Measurements from ENCODE around the gene SLC6A5.

Gene SLC6A5

GRCh38 chr11:20618083-20618482, 18.7 kb downstream of the SLC6A5 start:
- H3K36me3 ChIP-seq (replicated peaks; ENCODE audit: low read depth, low read length) = no peaks in the 10 kb centered on the region

GRCh38 chr11:20620988-20621387, 21.6 kb downstream of the SLC6A5 start:
- Histone ChIP-seq H4K20me1 (ENCODE audit: insufficient read depth, low read length) (no peaks in the 10 kb centered on the region), H3K79me2 (ENCODE audit: low read length) (no peaks in the 10 kb centered on the region), H3K4me2 (ENCODE audit: low read length) (no peak overlapping the region), H3K4me1 (ENCODE audit: low read length) (0 out of 2 replicates have a peak, but pooled peaks cover 2% of the 10 kb centered on the region), H3K9me3 (ENCODE audit: insufficient read depth, low read length) (no peaks in the 10 kb centered on the region), H3K9ac (ENCODE audit: low read length) (no peak overlapping the region), H3K27me3 (ENCODE audit: low read depth, low read length) (no peaks in the 10 kb centered on the region), H3K36me3 (replicated peaks; ENCODE audit: low read depth, low read length) (no peaks in the 10 kb centered on the region), H3K27ac (ENCODE audit: low read length) (no peak overlapping the region), H2AFZ (ENCODE audit: low read depth, low read length) (no peak overlapping the region), H3K4me3 (ENCODE audit: low read length) (no peak overlapping the region)
- TF ChIP-seq EZH2phosphoT487 (IDR thresholded peaks at IDR 0.05; ENCODE audit: low read depth) = no peak

More at GRCh38 chr11:20618083-20618482, 18.7 kb downstream of the SLC6A5 start:
- peaks cover 6% of the 10 kb centered on the region; the same call in 1 of the 2 replicates for H3K27me3 ChIP-seq (ENCODE audit: low read depth, low read length)
- H3K27ac ChIP-seq (ENCODE audit: low read length) = no peak overlapping the region
- no peaks in the 10 kb centered on the region for H3K79me2 ChIP-seq (ENCODE audit: low read length)
- H3K9me3 ChIP-seq (ENCODE audit: insufficient read depth, low read length) = no peaks in the 10 kb centered on the region
- no peaks in the 10 kb centered on the region; the same call in 1 of the 2 replicates for H4K20me1 ChIP-seq (ENCODE audit: insufficient read depth, low read length)
- TF ChIP-seq EZH2phosphoT487 (IDR thresholded peaks at IDR 0.05; ENCODE audit: low read depth) = no peak
- no peak for TF ChIP-seq CTCF (IDR thresholded peaks at IDR 0.05; ENCODE audit: low read depth, low read length)
- no peak overlapping the region for H3K4me2 ChIP-seq (ENCODE audit: low read length)
- no peak overlapping the region for H3K9ac ChIP-seq (ENCODE audit: low read length)
- H3K4me3 ChIP-seq (ENCODE audit: low read length) = no peak overlapping the region
- no peak overlapping the region for H2AFZ ChIP-seq (ENCODE audit: low read depth, low read length)
- 0 out of 2 replicates have a peak, but pooled peaks cover 2% of the 10 kb centered on the region for H3K4me1 ChIP-seq (ENCODE audit: low read length)

- no peaks in the 10 kb centered on the region for H4K20me1 ChIP-seq (ENCODE audit: insufficient read depth, low read length)
- 0 out of 2 replicates have a peak, but pooled peaks cover 2% of the 10 kb centered on the region for H3K4me1 ChIP-seq (ENCODE audit: low read length)
- no peaks in the 10 kb centered on the region for H3K79me2 ChIP-seq (ENCODE audit: low read length)
- H3K36me3 ChIP-seq (replicated peaks; ENCODE audit: low read depth, low read length) = no peaks in the 10 kb centered on the region
- TF ChIP-seq EZH2phosphoT487 (IDR thresholded peaks at IDR 0.05; ENCODE audit: low read depth) = no peak
- no peak overlapping the region for H3K9ac ChIP-seq (ENCODE audit: low read length)
- no peak overlapping the region for H3K4me2 ChIP-seq (ENCODE audit: low read length)
- H3K9me3 ChIP-seq (ENCODE audit: insufficient read depth, low read length) = no peaks in the 10 kb centered on the region
- no peak overlapping the region for H2AFZ ChIP-seq (ENCODE audit: low read depth, low read length)
- H3K4me3 ChIP-seq (ENCODE audit: low read length) = no peak overlapping the region
- no peak overlapping the region for H3K27ac ChIP-seq (ENCODE audit: low read length)
- no peaks in the 10 kb centered on the region for H3K27me3 ChIP-seq (ENCODE audit: low read depth, low read length)
Observed at GRCh38 chr11:20621679-20622078, 22.3 kb downstream of the SLC6A5 start.

GRCh38 chr11:20623252-20623651, 23.8 kb downstream of the SLC6A5 start:
- Histone ChIP-seq H3K4me1 (ENCODE audit: low read length) (0 out of 2 replicates have a peak, but pooled peaks cover 2% of the 10 kb centered on the region), H3K4me2 (ENCODE audit: low read length) (no peak overlapping the region), H3K4me3 (ENCODE audit: low read length) (no peak overlapping the region), H3K27ac (ENCODE audit: low read length) (no peak overlapping the region), H3K79me2 (ENCODE audit: low read length) (no peaks in the 10 kb centered on the region), H3K9ac (ENCODE audit: low read length) (no peak overlapping the region), H3K27me3 (ENCODE audit: low read depth, low read length) (no peaks in the 10 kb centered on the region; the same call in 1 of the 2 replicates), H2AFZ (ENCODE audit: low read depth, low read length) (no peak overlapping the region), H4K20me1 (ENCODE audit: insufficient read depth, low read length) (no peaks in the 10 kb centered on the region), H3K9me3 (ENCODE audit: insufficient read depth, low read length) (no peaks in the 10 kb centered on the region), H3K36me3 (replicated peaks; ENCODE audit: low read depth, low read length) (no peaks in the 10 kb centered on the region)
- TF ChIP-seq CTCF (IDR thresholded peaks at IDR 0.05; ENCODE audit: low read depth, low read length) (no peak), EZH2phosphoT487 (IDR thresholded peaks at IDR 0.05; ENCODE audit: low read depth) (no peak)

GRCh38 chr11:20626279-20626678, 26.9 kb downstream of the SLC6A5 start:
- Histone ChIP-seq H4K20me1 (ENCODE audit: insufficient read depth, low read length) (no peaks in the 10 kb centered on the region), H3K36me3 (replicated peaks; ENCODE audit: low read depth, low read length) (no peaks in the 10 kb centered on the region), H3K9ac (ENCODE audit: low read length) (no peak overlapping the region), H2AFZ (ENCODE audit: low read depth, low read length) (no peak overlapping the region), H3K79me2 (ENCODE audit: low read length) (no peaks in the 10 kb centered on the region), H3K4me1 (ENCODE audit: low read length) (0 out of 2 replicates have a peak, but pooled peaks cover 2% of the 10 kb centered on the region), H3K4me3 (ENCODE audit: low read length) (no peak overlapping the region), H3K4me2 (ENCODE audit: low read length) (no peak overlapping the region), H3K27ac (ENCODE audit: low read length) (no peak overlapping the region), H3K9me3 (ENCODE audit: insufficient read depth, low read length) (no peaks in the 10 kb centered on the region), H3K27me3 (ENCODE audit: low read depth, low read length) (no peaks in the 10 kb centered on the region; the same call in 1 of the 2 replicates)
- TF ChIP-seq EZH2phosphoT487 (IDR thresholded peaks at IDR 0.05; ENCODE audit: low read depth) (no peak), CTCF (IDR thresholded peaks at IDR 0.05; ENCODE audit: low read depth, low read length) (no peak)

Data from OCI-LY3 (cell line).